Activated CD8-positive, alpha-beta T cell treated with anti-CD3 and anti-CD28 coated beads for 36 hours (primary cell): ENCODE results near the gene TGFBR2. TPM values are rescaled to one million over a fixed set of nuclear protein-coding genes. Genes with fewer than 3 reads are reported as not detected.

Source experiments
- ATAC-seq: fragments of 200-7000 bp; cut with Tn5 transposase; one replicate; pipeline ENCODE4 v1.10.0; 2021; ENCODE audit warnings: mild to moderate bottlenecking, moderate library complexity
- CTCF ChIA-PET: fragments of 350-600 bp; sonication (Branson Sonifier 250); formaldehyde crosslinking; loops from one replicate; lab custom pipeline; 2021; ENCODE audit warnings: antibody characterized with exemption; lab: Charles Lee
- POLR2A ChIA-PET: fragments of 350-600 bp; sonication (Branson Sonifier 250); formaldehyde crosslinking; loops from one replicate; lab custom pipeline; 2021; ENCODE audit warnings: antibody characterized with exemption; lab: Charles Lee
- DNase-seq: peaks from one replicate; pipeline ENCODE4 v3.0.0-alpha.2; 2020
- H3K27ac Mint-ChIP-seq: one replicate; pipeline ENCODE4 v1.8.0; 2021; ENCODE audit warnings: mild to moderate bottlenecking, mixed read lengths
- H3K27me3 Mint-ChIP-seq: one replicate; pipeline ENCODE4 v1.8.0; 2021; ENCODE audit warnings: mixed read lengths
- H3K36me3 Mint-ChIP-seq: one replicate; pipeline ENCODE4 v1.8.0; 2021; ENCODE audit warnings: low read depth, mixed read lengths
- H3K4me1 Mint-ChIP-seq: one replicate; pipeline ENCODE4 v1.8.0; 2021; ENCODE audit warnings: low read depth, mixed read lengths
- H3K4me3 Mint-ChIP-seq: one replicate; pipeline ENCODE4 v1.8.0; 2021; ENCODE audit warnings: mild to moderate bottlenecking, moderate library complexity, mixed read lengths
- H3K9me3 Mint-ChIP-seq: one replicate; pipeline ENCODE4 v1.8.0; 2021; ENCODE audit warnings: mixed read lengths
- intact Hi-C: fragments of 100-400 bp; cut with micrococcal nuclease; formaldehyde crosslinking; loops from one replicate; pipeline ENCODE4 v1.10.0; 2022
- total RNA-seq, 2 experiments: library from RNA; stranded (reverse); gene quantifications; one replicate each; pipeline ENCODE4 v1.2.3, GENCODE V29; 2021
- TF ChIP-seq, protein P1 (sequence below): fragments of 200-600 bp; IDR thresholded peaks from one replicate; pipeline ENCODE4 v1.8.0; 2022; ENCODE audit warnings: antibody characterized with exemption, mild to moderate bottlenecking

Gene TGFBR2
- total RNA-seq, 2 experiments from 2014 or later: 49.1 to 50.0 TPM

DNA sequence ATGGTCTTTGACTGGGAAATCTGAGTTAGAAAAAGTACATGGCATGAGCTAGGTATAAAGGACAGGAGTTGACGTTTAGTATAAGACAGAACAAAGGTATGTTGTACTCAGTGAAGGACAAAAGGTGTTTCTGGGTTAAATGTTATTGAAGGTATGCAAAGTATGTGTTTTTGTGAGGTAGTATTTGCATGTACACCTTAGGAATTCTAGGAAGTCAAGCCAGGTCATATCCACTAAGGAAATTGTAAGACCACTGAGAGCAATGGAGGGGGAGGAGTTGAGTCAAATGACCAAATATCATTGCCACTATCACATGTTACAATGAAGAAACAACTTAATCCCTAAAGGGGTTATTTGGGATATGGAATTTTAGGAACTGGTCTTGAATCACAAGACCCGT lies 24.4 kb upstream of the TGFBR2 start:
- ATAC-seq: no peak
- H3K36me3 Mint-ChIP-seq: no peaks in the 10 kb centered on the region
- intact Hi-C loops: no loop called here
- H3K27me3 Mint-ChIP-seq: no peaks in the 10 kb centered on the region
- no peaks in the 10 kb centered on the region for H3K9me3 Mint-ChIP-seq
- no peak overlapping the region for H3K4me3 Mint-ChIP-seq
- peaks cover 18% of the 10 kb centered on the region for H3K4me1 Mint-ChIP-seq
- TF ChIP-seq, protein P1, sequence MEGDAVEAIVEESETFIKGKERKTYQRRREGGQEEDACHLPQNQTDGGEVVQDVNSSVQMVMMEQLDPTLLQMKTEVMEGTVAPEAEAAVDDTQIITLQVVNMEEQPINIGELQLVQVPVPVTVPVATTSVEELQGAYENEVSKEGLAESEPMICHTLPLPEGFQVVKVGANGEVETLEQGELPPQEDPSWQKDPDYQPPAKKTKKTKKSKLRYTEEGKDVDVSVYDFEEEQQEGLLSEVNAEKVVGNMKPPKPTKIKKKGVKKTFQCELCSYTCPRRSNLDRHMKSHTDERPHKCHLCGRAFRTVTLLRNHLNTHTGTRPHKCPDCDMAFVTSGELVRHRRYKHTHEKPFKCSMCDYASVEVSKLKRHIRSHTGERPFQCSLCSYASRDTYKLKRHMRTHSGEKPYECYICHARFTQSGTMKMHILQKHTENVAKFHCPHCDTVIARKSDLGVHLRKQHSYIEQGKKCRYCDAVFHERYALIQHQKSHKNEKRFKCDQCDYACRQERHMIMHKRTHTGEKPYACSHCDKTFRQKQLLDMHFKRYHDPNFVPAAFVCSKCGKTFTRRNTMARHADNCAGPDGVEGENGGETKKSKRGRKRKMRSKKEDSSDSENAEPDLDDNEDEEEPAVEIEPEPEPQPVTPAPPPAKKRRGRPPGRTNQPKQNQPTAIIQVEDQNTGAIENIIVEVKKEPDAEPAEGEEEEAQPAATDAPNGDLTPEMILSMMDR: no peak
- POLR2A ChIA-PET: interaction anchor here (1.0 kb wide), 1 partner anchor 18 kb away, joined by 4 read pairs; no protein-coding TSS in a partner anchor
- no peak overlapping the region for H3K27ac Mint-ChIP-seq
- DNase-seq: no peak
- CTCF ChIA-PET: interaction anchor here (1.0 kb wide), 1 partner anchor 110 kb away, joined by 3 read pairs; no protein-coding TSS in a partner anchor

GRCh38 chr3:30583973-30584372 lies 22.4 kb upstream of the TGFBR2 start:
- TF ChIP-seq, protein P1: no peak
- H3K27ac Mint-ChIP-seq: no peak overlapping the region
- H3K36me3 Mint-ChIP-seq: no peaks in the 10 kb centered on the region
- no peaks in the 10 kb centered on the region for H3K27me3 Mint-ChIP-seq
- no peaks in the 10 kb centered on the region for H3K9me3 Mint-ChIP-seq
- H3K4me1 Mint-ChIP-seq: peaks cover under 1% of the 10 kb centered on the region
- no peak for ATAC-seq
- ChIA-PET POLR2A (no interaction called here), CTCF (interaction anchor here (1.0 kb wide), 1 partner anchor 17 kb away, joined by 3 read pairs; no protein-coding TSS in a partner anchor)
- DNase-seq: no peak
- intact Hi-C loops: no loop called here
- H3K4me3 Mint-ChIP-seq: no peak overlapping the region

DNA sequence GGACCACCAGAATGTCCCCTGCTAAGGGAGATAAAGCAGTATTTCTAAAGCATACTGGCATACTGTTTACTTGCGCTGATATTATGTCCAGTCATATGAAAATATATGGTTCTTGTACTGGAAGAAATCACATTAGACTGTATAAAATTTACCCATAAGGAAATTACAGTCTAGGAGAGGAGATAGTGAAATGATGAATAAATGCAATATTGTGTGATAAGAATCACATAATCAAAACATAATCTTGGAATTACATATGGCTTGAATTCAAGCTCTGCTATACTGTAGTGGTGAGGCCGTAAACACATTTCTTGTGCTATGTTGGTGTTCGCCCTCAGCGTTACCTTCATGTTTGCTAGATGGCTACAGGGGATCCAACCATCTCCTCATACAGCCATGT lies 20.7 kb upstream of the TGFBR2 start:
- Mint-ChIP-seq H3K27ac (no peak overlapping the region), H3K4me3 (no peak overlapping the region), H3K4me1 (no peaks in the 10 kb centered on the region), H3K36me3 (no peaks in the 10 kb centered on the region), H3K27me3 (no peaks in the 10 kb centered on the region), H3K9me3 (peaks cover 2% of the 10 kb centered on the region)
- ChIA-PET CTCF (no interaction called here), POLR2A (interaction anchor here (0.6 kb wide), 1 partner anchor 48 kb away, joined by 3 read pairs; no protein-coding TSS in a partner anchor)
- ATAC-seq: no peak
- TF ChIP-seq, protein P1: no peak
- DNase-seq: no peak
- intact Hi-C loops: no loop called here

DNA sequence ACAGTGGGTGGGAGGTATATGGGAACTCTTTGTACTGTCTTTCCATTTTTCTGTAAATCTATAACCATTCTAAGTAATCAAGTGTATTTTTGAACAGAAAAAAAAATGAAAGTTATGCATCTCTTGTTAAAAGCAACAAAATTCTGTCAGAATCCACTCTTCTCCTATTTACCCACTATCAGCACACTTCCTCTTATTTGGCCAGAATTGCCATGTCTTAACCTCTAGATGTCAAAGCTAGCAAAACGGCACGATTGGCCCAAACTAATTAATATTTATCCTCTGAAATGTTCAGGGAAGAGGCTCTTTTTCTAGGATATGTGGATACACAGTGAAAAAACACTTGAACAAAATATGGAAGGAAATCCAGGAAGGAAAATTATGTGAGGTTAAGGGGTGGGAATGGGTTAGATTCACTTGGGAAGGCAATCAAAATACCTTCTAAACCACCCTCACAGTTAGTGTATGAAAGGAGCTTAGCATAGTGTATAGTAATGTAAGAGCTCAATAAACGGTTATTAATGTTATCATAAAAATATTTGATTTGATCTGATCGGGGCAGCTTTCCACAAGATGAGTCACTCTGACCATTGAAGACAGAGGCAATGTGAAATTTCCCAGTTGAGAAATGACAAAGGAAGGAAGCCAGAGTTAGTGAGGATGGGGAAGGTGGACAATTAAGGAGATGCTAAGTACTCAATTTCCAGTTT lies 20.1 kb upstream of the TGFBR2 start:
- CTCF ChIA-PET: interaction anchor here (0.7 kb wide), 1 partner anchor 11 kb away, joined by 3 read pairs; no protein-coding TSS in a partner anchor
- Mint-ChIP-seq H3K36me3 (no peaks in the 10 kb centered on the region), H3K9me3 (peaks cover 2% of the 10 kb centered on the region), H3K27ac (no peak overlapping the region), H3K27me3 (no peaks in the 10 kb centered on the region), H3K4me1 (no peaks in the 10 kb centered on the region), H3K4me3 (no peak overlapping the region)
- intact Hi-C loops: no loop called here
- ATAC-seq: no peak
- DNase-seq: no peak
- POLR2A ChIA-PET: no interaction called here
- TF ChIP-seq, protein P1: no peak

GRCh38 chr3:30586806-30587486 lies 19.5 kb upstream of the TGFBR2 start:
- Mint-ChIP-seq H3K4me3 (no peak overlapping the region), H3K9me3 (peaks cover 2% of the 10 kb centered on the region), H3K27me3 (no peaks in the 10 kb centered on the region), H3K4me1 (no peaks in the 10 kb centered on the region), H3K36me3 (no peaks in the 10 kb centered on the region), H3K27ac (no peak overlapping the region)
- intact Hi-C loops: no loop called here
- no peak for ATAC-seq
- ChIA-PET POLR2A (no interaction called here), CTCF (interaction anchor here (0.7 kb wide), 2 partner anchors 12 to 185 kb away, joined by 3 read pairs; no protein-coding TSS in a partner anchor)
- TF ChIP-seq, protein P1: no peak
- DNase-seq: no peak
